Epithelial cell of esophagus (primary cell): Measurements from ENCODE around the gene TSPAN13.
A peak's percentile ranks its signal among the peaks of the same experiment; 100 is the strongest.

ENCODE experiments used
- DNase-seq: peaks from one replicate; pipeline ENCODE4 v3.0.0; 2010; ENCODE audit warnings: low read depth
- H3K4me3 ChIP-seq: 2 replicates; pipeline ENCODE4 v1.5.1; 2011; ENCODE audit warnings: mild to moderate bottlenecking, low read length, control low read depth
- TF ChIP-seq, protein P1 (sequence below): IDR thresholded peaks from 2 replicates; pipeline ENCODE4 v1.5.1; 2011; ENCODE audit warnings: low read depth, mild to moderate bottlenecking, low read length, control low read depth, inconsistent platforms; ENCODE audit not compliant: insufficient read depth; ENCODE audit errors: missing control alignments

Gene TSPAN13

DNA sequence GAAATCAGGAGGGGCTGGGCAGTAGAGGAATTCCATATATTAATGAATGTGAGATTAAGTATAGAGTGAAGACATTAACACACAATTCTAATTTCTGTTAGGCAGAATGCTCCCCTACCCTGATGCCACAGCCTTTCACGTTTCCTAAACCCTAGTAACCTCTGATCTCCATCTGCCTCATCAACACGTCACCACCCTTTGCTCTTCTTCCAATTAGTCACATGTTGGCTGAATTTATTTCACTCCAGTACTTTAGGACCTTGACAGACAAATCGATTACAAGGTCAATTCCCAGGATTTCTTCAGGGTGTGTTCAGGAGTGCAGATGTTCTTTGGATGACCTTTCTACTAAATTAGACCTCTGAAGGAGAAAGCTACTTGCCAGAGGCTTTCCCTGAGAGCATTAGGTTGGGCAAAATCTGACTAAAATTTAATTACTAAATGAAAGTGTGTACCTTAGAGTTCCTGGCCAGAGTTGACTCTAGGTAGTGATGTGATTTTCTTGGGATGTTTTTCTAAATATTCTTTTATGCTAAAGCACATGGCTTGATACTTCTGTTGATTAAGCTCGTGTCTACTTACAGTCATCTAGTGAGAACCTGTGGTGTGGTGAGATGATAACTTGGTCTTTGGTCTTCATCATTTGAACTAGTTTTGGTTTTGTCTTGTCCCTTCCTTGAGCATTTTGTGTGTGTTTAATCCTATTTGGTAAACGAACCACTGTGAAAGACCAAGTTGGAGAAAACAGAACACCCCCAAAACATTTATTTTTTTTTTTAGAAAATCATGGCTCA is 38.5 kb downstream of the TSPAN13 start:
- no peak for DNase-seq
- H3K4me3 ChIP-seq, result no peak overlapping the region

DNA sequence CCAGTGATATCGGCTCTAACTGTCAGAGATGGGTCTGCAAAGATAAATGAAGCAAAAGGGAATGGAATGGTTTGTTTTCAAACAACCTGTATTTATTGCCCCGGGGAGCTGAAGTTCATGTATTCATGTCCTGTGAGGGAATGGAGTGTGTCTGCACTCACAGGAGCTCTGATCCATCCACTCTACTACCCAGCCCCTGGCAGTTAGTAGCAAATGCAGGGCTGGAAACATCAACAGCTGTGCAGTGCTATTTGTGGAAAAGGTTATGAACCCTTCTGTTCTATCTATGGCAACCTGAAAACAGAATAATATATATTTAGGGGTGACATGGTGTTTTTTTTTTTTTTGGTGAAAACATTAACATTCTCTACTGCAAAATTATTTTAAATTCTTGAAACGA is 41.4 kb downstream of the TSPAN13 start:
- DNase-seq, result no peak
- no peak overlapping the region for H3K4me3 ChIP-seq
- TF ChIP-seq, protein P1, sequence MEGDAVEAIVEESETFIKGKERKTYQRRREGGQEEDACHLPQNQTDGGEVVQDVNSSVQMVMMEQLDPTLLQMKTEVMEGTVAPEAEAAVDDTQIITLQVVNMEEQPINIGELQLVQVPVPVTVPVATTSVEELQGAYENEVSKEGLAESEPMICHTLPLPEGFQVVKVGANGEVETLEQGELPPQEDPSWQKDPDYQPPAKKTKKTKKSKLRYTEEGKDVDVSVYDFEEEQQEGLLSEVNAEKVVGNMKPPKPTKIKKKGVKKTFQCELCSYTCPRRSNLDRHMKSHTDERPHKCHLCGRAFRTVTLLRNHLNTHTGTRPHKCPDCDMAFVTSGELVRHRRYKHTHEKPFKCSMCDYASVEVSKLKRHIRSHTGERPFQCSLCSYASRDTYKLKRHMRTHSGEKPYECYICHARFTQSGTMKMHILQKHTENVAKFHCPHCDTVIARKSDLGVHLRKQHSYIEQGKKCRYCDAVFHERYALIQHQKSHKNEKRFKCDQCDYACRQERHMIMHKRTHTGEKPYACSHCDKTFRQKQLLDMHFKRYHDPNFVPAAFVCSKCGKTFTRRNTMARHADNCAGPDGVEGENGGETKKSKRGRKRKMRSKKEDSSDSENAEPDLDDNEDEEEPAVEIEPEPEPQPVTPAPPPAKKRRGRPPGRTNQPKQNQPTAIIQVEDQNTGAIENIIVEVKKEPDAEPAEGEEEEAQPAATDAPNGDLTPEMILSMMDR, result no peak

More for the DNA sequence above, 38.5 kb downstream of the TSPAN13 start:
- TF ChIP-seq, protein P1, result no peak

DNA sequence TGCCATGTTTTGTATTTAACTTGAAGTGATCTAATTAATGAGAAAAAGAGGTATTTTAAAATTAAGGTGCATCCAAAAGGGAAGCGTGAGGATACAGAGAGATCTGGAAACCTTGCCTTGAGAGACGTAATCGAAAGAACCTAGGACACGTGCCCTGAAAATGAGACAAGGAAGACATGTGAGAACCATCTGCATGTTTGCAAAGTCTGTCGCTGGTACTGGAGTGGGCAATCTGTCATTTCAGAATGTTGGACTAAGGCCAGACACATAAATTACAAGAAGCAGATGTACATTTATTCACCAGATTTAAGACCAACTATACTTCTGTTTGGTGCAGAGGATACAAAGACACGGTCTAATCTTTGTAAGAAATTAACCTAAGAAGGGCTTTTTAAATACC is 42.1 kb downstream of the TSPAN13 start:
- no peak overlapping the region for H3K4me3 ChIP-seq
- TF ChIP-seq, protein P1, result no peak
- DNase-seq, result no peak

DNA sequence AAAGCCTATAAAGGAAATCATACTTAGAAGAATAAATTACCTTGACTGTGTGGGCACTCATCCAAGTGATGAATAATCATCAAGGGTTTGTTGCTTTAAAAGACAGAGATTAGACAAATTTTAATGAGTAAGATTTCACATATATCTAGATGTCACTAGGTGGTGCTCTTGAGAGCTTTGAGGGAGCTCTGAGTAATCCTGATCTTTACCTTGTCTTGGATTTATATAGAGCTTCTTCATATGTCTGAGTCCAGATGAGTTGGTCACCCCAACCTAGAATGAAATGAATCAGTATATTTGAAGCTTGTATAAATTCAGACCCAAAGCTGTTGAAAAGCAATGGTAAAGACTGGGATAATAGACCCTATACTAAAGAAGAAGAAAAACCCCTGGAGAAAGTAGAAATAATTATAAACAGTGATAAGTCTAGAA is 47.6 kb downstream of the TSPAN13 start:
- H3K4me3 ChIP-seq, result no peak overlapping the region
- DNase-seq, result peak; percentile 94
- TF ChIP-seq, protein P1, result peak; percentile 71

DNA sequence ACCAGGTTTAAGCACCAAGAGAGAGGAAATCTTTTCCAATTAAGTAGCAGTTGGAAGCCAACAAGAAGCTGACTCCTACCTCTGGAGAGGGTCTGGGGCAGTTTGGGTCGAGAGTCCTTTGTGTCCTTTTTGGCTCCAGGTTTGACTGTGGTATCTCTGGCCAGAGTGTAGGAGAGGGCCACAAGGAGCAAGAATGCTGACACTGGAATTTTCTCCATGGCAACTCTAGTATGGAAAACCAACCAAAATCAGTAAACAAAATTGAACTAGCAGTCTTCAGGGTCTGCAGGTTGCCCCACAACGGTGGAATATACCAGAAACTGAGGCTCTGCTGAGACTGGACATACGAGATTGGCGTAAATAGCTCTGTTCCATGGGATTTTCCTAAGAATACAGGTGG is 48.0 kb downstream of the TSPAN13 start:
- no peak for DNase-seq
- TF ChIP-seq, protein P1, result no peak
- H3K4me3 ChIP-seq, result no peak overlapping the region

DNA sequence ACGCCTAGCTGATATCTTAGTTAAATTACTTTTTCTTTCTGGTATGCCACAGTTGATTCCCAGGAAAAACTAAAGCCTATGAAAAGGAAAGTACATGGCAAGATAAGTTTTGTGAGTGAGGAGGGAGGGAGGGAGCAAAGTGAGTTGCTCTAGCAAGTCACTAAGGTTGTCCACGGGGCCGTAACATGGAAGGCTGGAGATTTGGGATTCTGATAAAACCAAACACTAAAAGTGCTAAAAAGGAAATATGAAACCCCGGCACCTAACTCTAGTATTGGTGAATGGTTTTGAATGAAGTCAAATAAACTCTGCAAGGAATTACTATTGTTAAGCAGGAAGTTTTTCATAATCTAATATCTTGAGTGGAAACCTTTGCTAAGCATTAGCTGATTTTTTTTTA is 49.6 kb downstream of the TSPAN13 start:
- no peak overlapping the region for H3K4me3 ChIP-seq
- DNase-seq, result no peak
- TF ChIP-seq, protein P1, result no peak

DNA sequence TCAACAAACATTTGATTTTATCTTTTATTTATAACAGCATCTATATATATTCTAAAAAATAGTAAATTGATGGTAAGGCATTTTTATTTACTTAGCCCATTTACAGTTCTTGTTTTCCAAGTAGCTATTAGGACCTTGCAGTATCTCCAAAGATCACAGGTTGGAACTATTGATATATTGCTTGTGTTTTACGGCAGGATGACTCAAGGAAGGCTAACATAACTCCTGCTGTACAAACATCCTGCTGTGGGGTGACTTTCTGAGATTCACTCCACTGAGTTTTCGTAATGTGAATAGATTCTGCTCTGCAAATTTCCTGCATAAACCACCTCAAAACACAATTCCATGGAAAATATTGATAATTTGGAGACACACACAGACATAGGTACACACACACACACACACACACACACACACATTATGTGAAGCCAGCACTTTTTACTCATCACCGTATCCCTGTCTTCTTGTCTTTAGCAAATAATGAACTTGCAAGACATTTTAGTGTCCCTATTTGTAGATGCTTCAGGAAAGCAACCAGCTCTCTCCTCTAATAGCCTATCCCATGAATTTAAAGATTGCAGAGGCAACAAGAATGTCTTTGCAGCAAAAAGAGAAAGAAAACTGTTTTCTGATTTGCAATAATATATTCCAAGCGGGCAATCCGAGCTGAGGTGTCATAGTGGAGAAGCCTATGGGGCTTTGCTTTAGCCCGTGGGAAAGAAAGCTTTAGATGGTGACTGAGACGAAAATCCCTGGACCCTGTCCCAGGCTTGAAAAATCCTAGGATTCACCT is 50.5 kb downstream of the TSPAN13 start:
- DNase-seq, result peak; percentile 61
- H3K4me3 ChIP-seq, result peak overlapping the region; percentile 38
- TF ChIP-seq, protein P1, result no peak
